Stimulated activated CD4-positive, alpha-beta T cell treated with anti-CD3 and anti-CD28 coated beads, Interleukin-12 subunit alpha, Interleukin-12 subunit beta, amount 100 ng/mL, for 24 hours (primary cell): ENCODE measurements around the gene DNM1.

Experiments
- DNase-seq, 2 experiments: peaks; one replicate each; pipeline ENCODE4 v3.0.0-alpha.2; 2020; ENCODE audit warnings: low read depth in 2 of 2

The DNM1 gene

GRCh38 chr9:128251732-128252100 lies 48.5 kb downstream of the DNM1 start:
- DNase-seq: no peak

- DNase-seq: no peak
Measured at GRCh38 chr9:128252317-128253139, 49.3 kb downstream of the DNM1 start.

DNA sequence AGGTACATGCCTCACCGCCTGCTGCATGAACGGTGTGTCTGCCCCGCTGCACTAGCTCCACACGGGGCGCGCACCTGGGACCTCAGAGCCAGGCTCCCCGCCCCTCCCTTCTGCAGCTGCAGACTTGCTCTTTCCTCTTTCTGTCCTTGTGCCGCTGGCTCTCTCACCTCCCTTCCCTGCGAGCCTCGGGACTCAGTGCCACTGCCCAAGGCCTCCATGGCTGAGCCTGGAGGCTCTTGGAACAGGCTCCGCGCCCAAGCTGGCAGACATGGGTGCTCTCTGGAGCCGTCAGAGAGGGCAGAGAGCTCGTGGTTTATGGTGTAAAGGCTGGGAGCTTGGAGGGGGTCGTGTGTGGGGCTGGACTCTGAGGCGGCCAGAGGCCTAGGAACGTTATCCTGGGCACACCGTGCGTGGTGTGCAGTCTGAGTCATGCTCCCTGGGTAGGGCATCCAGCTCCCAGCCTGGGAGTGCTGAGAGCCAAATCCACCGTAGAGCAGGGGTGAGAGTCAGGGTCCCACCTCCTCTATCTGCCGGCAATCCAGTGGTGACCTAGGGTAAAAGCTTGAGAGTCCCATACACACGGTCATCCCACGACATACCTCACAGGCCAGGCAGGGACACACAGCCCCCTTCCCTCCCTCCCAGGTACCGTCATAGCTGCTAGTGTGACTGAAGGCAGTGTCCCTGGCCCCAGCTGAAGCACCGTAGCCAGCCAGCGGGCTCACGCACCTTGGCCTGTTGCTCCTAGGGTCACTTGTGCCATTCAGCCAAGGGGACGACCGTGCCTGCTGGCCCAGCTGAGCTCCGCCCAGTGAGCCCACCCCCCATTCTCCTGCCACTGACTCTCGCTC lies 50.2 kb downstream of the DNM1 start:
- DNase-seq: no peak

DNA sequence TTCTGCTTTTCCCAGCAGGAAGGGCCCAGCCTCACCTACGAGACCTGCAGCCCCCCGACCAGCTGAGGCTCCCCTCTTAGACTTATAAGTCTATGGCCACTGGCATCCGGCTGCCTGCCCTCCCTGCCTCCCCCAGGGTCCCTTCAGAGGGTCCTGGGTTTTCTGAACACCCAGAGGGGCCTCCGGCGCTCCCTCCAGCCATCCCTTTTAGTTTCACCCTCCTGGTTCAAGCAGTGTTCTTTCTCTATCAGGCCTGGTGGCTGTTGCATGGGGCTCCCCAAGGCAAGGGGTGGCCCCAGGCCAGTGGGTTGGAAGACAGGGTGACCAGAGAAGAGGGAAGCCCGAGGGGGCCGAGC lies 50.8 kb downstream of the DNM1 start:
- no peak for DNase-seq

- DNase-seq: no peak
Measured at GRCh38 chr9:128254362-128254761, 51.2 kb downstream of the DNM1 start.

DNA sequence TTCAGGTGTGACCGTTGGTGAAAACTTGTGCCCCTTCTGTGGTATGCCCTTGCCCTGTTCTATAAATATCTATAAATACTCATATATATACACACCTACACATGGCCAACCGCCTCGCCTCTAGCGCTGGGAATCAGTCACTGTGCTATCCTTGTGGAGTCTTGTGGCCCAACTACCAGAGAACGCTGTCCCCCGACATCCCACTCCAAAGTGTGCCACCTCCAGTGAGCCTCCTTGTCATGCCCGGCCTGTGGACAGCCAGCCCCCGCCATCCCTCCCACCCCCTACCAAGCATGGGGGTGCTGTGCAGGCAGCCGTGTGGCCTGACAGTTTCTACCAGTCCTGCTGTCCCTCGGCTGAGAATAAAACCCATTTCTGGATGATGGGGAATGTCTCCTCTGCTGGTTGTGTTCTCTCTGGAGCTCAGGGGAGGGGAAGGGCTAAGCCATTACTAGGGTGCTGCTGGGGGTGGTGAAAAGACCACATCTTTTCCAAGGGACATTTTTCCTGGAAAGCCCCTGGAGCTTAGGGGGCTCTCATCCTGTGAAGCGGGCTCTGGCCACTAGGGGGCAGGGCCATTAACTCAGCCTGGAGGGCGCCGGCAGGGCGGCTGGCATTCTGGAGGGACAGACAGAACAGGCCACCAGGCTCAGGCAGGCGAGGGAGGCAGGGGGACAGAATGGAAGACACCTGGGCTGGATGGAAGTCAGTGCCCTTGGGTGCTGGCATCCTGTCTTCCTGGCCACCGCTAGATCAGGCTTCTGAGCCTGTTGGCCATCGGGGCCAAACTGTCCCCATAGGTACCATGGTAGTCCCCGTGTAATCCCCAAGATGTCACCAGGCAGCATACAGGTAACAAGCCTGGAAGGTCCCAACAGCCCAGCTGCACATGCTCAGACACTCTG lies 51.9 kb downstream of the DNM1 start:
- DNase-seq: peak in 1 of 2 experiments; percentile 45

DNA sequence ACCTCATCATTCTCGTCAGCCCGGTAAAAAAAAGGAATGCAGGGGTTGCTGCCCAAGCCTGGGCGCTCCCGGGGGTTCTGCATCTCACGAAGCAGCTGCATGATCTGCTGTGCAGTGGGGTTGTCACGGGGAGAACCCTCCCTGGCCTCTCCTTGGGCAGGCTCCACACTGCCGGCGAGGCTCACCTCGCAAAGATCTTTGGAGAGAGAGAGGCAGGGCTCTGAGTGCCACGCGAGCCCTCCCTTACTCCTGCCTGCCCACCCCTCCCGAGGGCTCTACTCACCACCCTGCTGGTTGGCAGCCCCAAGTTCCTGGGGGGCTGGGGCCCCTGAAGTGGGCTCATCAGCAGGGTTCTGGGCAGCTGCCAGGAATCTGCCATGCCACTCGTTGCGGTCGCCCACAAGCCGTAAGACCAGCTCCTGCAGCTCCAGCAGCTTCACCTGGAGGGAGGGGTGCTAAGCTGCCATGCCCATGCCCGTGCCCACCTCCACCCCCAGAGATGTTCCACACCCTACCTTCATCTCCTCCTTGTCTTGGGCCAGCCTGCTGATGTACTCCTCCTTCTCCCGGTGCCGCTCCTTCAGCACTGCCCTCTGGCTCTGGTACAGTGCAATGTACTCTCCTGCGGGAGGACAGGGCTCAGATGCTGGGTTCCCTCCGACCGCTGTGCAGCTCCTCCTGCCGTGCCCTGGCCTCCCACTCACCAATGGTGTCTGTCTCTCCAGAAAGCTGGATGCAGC lies 54.1 kb downstream of the DNM1 start:
- no peak for DNase-seq

DNA sequence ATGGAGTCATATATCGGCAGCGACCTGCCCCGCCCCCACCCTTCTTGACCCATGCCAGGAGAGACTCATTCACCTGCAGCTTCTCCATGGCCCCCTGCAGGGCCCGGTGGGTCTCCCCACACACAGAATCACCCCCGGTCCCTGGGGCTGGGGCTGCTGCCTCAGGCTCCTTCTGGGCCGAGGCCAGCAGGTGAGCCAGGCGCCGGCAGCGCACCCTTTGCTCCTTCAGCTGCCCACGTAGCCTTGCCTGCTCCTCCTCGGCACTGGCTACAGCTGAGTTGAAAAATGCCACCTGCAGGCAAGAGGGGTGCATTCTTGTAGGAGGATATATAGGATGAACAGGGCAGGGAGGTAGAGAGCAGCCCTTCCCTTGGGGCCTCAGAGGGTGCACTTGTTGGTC lies 54.7 kb downstream of the DNM1 start:
- DNase-seq: no peak

DNA sequence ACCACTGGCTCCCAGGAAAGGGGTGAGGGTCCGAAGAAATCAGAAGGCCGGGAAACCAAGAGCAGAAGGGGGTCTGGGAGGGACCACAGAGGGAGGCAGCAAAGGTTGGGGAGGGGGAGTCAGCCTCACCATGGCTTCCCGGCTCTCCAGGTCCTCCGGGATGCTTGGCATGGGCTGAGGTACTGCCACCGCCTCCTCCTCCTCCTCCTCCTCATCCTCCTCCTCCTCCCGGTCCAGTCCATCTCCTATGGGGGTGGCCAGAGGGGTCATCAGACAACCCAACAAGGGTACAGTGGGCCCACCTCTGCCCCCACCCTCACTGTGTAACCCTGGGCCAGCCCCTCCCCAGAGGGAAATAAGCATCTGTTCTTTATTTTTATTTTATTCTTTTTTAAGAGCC lies 55.1 kb downstream of the DNM1 start:
- no peak for DNase-seq

DNA sequence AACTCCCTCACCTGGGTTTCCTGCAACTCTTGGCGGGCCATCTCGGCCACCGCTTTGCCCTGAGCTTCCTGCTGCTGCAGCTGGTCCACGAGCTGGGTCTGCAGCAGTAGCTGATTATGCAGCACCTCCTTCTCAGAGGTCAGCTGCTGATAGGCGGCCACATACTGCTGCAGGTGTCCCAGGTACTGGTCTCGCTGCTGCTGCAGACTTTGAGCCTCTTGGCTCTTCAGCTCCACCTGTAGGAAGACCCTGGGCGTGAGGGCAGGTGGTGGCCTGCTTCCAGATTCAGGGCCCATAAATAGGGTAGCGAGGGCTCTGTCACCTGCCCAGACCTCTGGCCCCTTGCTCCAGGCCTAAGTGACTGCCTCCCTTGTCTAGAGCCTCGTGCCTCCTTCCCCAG lies 56.0 kb downstream of the DNM1 start:
- no peak for DNase-seq

DNA sequence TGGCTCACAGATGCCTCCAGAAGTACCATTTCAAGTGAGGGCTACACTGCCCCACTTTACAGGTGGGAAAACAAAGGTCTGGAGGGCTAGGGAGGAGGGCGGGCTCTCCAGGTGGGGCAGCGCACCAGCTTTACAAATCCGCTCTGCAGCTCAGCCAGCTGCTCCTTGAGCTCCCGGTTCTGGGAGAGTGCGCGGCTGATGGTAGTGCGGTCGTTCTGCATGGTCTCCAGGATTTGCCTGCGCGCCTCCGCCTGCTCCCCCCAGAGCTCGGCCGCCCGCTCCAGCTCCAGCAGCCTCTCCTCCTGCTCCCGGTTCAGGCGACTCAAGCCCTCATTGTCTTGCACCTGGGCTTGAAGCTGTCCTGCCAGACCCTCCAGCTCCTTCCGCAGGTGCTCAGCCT lies 57.2 kb downstream of the DNM1 start:
- DNase-seq: no peak

GRCh38 chr9:128262687-128263086 lies 59.5 kb downstream of the DNM1 start:
- no peak for DNase-seq

GRCh38 chr9:128265348-128265847 lies 62.2 kb downstream of the DNM1 start:
- no peak for DNase-seq

- DNase-seq: no peak
Measured at GRCh38 chr9:128266868-128267590, 63.9 kb downstream of the DNM1 start.

- no peak for DNase-seq
Measured at GRCh38 chr9:128271112-128271511, 67.9 kb downstream of the DNM1 start.

DNA sequence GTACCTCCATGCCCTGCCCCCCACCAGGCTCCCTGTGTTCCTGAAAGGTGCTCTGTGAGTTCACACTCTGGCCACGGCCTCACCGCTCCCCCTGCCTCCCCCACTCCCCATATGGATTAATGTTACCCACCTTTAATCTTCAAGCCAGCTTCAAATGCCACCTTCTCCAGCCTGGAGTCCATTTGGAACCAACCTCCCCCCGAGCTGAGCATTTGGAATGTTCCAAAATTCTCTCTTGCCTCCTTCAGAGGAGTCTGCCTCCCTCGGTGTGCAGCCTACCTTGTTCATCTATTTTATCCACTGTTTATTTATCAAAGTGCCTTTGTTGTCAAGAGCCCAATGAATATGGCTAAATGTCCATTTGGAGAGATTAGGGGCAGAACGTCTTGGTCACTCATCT lies 68.3 kb downstream of the DNM1 start:
- no peak for DNase-seq

GRCh38 chr9:128274245-128274644 lies 71.1 kb downstream of the DNM1 start:
- DNase-seq: no peak

- no peak for DNase-seq
Measured at GRCh38 chr9:128275198-128276007, 72.2 kb downstream of the DNM1 start, which contains the start of gene GOLGA2. GOLGA2 (minus strand) TSS chr9:128276007; CDS start chr9:128275976, 31 bp downstream.

DNA sequence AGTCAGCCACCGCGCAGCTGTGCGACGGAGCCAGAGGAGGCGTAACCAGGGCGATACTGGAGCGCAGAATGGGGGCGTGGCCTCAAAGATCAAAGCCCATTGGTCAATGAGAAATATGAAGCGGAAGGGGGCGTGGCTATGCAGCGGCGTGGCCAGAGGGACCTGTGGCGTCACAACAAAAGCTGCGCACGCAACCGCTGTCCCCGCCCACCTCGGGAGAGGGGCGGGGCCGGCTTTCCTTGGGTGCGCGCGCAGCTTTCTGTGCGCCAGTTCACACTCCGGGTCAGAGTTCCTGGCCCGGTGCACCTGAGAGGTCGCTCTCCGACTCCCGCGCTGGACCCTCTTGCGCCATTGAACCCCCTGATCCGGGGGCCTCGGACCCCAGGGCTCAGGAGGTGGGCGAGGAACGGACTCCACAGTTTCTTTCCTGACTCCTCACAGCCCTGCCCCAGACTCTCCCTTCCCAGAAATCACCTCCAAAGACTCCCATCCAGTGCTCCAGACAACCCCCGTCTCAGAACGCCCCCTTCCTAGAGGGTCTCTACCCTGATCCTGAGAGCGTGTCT lies 72.9 kb downstream of the DNM1 start, which contains the start of gene SWI5:
Gene SWI5, plus strand, starts transcription at position 269 of the 566 bp plus-strand sequence.
- DNase-seq: peak; percentile 100
